Neural crest cell (in vitro differentiated cells): ENCODE results near the gene ZNF423. TPM values are rescaled to one million over a fixed set of nuclear protein-coding genes. Genes with fewer than 3 reads are reported as not detected.

ENCODE experiments used
- DNase-seq: peaks from one replicate; pipeline ENCODE4 v3.0.0; 2021; ENCODE audit warnings: low read depth, mixed read lengths, low spot score
- H3K27ac Mint-ChIP-seq: one replicate; pipeline ENCODE4 v1.8.0; 2021; ENCODE audit warnings: mild to moderate bottlenecking, mixed read lengths; ENCODE audit not compliant: unreplicated experiment
- H3K27me3 Mint-ChIP-seq: 2 replicates; pipeline ENCODE4 v1.8.0; 2021; ENCODE audit warnings: low read depth, mild to moderate bottlenecking, mixed read lengths
- H3K36me3 Mint-ChIP-seq: 2 replicates; pipeline ENCODE4 v1.8.0; 2021; ENCODE audit warnings: low read depth, mild to moderate bottlenecking, mixed read lengths
- H3K4me1 Mint-ChIP-seq: 2 replicates; pipeline ENCODE4 v1.8.0; 2021; ENCODE audit warnings: mixed read lengths
- H3K4me3 Mint-ChIP-seq: one replicate; pipeline ENCODE4 v1.8.0; 2021; ENCODE audit warnings: mild to moderate bottlenecking, mixed read lengths
- H3K9me3 Mint-ChIP-seq: 2 replicates; pipeline ENCODE4 v1.8.0; 2021; ENCODE audit warnings: mixed read lengths
- total RNA-seq: library from RNA; stranded (reverse); gene quantifications from 2 replicates; pipeline ENCODE4 v1.2.1, GENCODE V29; 2021
- TF ChIP-seq, protein P1 (sequence below): fragments of 200-600 bp; sonication (generic); conservative IDR thresholded peaks from 2 replicates; pipeline ENCODE4 v1.5.0; 2021; ENCODE audit warnings: antibody characterized with exemption, mild to moderate bottlenecking

Gene ZNF423
- total RNA-seq, 1 donor from 2014 or later, result 55.4 TPM

DNA sequence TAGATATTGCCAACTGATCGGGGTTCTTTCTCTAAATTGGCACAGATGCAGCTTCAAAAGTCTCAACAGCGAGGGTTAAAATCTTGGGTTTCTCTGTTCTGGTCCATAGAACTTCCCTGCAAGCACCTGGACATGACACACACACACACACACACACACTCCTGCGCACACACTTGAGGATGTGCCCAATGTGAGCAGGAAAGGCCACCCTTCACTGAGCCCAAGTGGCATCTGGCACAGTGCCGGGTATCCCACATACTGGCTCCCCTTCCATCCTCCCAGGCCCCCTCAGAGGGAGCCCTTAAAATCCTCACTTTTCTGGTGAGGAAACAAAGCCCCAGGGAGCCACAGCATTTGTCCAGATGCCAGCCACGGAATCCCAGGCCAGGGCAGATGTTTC lies 55.5 kb downstream of the ZNF423 start:
- H3K27me3 Mint-ChIP-seq, result no peaks in the 10 kb centered on the region
- H3K4me3 Mint-ChIP-seq, result no peak overlapping the region
- no peaks in the 10 kb centered on the region for H3K9me3 Mint-ChIP-seq
- H3K27ac Mint-ChIP-seq, result peak overlapping the region; percentile 78
- H3K4me1 Mint-ChIP-seq, result peaks cover 11% of the 10 kb centered on the region
- TF ChIP-seq, protein P1, sequence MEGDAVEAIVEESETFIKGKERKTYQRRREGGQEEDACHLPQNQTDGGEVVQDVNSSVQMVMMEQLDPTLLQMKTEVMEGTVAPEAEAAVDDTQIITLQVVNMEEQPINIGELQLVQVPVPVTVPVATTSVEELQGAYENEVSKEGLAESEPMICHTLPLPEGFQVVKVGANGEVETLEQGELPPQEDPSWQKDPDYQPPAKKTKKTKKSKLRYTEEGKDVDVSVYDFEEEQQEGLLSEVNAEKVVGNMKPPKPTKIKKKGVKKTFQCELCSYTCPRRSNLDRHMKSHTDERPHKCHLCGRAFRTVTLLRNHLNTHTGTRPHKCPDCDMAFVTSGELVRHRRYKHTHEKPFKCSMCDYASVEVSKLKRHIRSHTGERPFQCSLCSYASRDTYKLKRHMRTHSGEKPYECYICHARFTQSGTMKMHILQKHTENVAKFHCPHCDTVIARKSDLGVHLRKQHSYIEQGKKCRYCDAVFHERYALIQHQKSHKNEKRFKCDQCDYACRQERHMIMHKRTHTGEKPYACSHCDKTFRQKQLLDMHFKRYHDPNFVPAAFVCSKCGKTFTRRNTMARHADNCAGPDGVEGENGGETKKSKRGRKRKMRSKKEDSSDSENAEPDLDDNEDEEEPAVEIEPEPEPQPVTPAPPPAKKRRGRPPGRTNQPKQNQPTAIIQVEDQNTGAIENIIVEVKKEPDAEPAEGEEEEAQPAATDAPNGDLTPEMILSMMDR, result no peak
- H3K36me3 Mint-ChIP-seq, result no peaks in the 10 kb centered on the region
- no peak for DNase-seq

DNA sequence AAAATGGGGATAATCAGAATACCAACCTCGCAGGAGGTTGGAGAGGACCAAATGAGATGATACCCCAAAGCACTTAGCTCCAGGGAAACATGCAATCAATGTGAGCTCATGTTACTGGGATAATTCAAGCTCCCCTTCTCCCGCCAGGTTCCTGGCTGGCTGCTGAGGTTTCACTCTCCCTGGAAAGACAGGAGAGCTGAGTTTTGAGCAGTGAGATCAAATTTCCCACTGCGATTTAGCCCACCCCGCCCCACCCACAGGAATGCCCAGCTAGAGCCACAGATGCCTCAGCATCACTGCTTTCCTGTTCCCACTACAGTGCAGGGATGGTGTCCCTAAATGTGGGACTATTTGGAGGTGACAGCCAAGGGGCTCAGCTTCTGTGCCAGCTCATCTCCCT lies 56.7 kb downstream of the ZNF423 start:
- TF ChIP-seq, protein P1, result no peak
- Mint-ChIP-seq H3K9me3 (no peaks in the 10 kb centered on the region), H3K27me3 (no peaks in the 10 kb centered on the region), H3K27ac (peak overlapping the region; percentile 27), H3K4me1 (peaks cover 16% of the 10 kb centered on the region), H3K4me3 (no peak overlapping the region), H3K36me3 (no peaks in the 10 kb centered on the region)
- no peak for DNase-seq

DNA sequence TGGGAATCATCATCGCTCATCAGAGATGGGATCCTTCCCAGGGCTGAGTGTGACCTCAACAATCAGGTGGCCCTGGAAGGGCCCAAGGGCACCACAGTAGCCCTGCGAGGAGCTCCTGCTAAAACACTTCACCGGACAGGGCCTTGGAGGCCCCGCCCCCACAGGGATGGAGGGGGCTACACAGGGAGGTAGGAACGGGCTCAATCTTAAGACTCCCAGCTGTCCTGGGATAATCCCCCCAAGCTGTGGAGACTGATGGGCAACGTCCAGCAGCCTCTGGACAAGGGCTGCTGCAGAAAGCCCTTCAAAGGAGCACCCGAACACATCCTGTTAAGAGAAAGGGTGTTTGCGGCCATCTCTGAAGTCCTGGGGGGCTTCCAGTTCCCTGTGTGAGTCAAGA lies 60.4 kb downstream of the ZNF423 start:
- no peaks in the 10 kb centered on the region for H3K36me3 Mint-ChIP-seq
- peaks cover 26% of the 10 kb centered on the region for H3K4me1 Mint-ChIP-seq
- no peak overlapping the region for H3K4me3 Mint-ChIP-seq
- no peaks in the 10 kb centered on the region for H3K9me3 Mint-ChIP-seq
- TF ChIP-seq, protein P1, result no peak
- no peaks in the 10 kb centered on the region for H3K27me3 Mint-ChIP-seq
- DNase-seq, result no peak
- H3K27ac Mint-ChIP-seq, result no peak overlapping the region

DNA sequence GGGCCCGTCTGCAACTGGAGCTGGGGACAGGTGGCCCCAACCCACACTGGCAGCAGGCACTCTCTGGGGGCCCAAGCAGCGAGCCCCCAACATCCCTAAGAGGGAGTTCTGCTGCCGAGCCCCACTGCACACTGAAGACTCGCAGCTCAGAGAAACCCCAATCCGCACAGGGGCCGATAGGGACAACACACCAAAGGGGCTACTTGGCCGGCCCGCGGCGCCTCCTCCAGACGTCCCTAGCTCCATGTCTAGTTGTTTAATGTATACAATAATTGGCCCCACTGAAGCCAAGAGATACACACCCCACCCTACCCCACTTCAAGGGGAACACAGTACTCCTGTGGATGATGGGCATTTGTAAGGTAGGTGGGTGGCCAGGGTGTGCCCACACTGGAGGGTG lies 62.7 kb downstream of the ZNF423 start:
- no peaks in the 10 kb centered on the region for H3K27me3 Mint-ChIP-seq
- no peak for DNase-seq
- H3K9me3 Mint-ChIP-seq, result no peaks in the 10 kb centered on the region
- H3K4me1 Mint-ChIP-seq, result peaks cover 33% of the 10 kb centered on the region
- H3K36me3 Mint-ChIP-seq, result no peaks in the 10 kb centered on the region
- H3K27ac Mint-ChIP-seq, result no peak overlapping the region
- TF ChIP-seq, protein P1, result no peak
- no peak overlapping the region for H3K4me3 Mint-ChIP-seq

DNA sequence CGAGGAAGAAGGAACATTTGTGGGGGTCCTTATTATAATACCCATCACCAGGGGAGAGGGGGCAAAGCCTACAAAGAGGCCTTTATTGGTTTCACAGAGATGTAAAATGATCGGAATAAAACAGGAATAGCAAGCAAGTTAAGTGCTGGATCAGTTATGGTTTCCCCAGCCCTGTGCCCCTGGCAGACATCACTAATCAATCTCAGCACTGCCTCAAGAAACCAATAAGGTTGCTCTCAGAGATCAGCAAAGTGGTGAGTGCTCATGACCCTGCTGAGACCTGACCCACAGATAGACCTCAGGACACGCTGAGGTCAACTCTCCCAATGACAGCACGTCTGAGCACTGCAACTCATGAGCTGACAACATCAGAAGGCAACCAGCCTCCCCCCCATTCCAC lies 66.3 kb downstream of the ZNF423 start:
- no peaks in the 10 kb centered on the region for H3K36me3 Mint-ChIP-seq
- no peak for DNase-seq
- no peaks in the 10 kb centered on the region for H3K9me3 Mint-ChIP-seq
- no peaks in the 10 kb centered on the region for H3K27me3 Mint-ChIP-seq
- H3K4me3 Mint-ChIP-seq, result no peak overlapping the region
- TF ChIP-seq, protein P1, result no peak
- H3K4me1 Mint-ChIP-seq, result peaks cover 26% of the 10 kb centered on the region
- no peak overlapping the region for H3K27ac Mint-ChIP-seq

DNA sequence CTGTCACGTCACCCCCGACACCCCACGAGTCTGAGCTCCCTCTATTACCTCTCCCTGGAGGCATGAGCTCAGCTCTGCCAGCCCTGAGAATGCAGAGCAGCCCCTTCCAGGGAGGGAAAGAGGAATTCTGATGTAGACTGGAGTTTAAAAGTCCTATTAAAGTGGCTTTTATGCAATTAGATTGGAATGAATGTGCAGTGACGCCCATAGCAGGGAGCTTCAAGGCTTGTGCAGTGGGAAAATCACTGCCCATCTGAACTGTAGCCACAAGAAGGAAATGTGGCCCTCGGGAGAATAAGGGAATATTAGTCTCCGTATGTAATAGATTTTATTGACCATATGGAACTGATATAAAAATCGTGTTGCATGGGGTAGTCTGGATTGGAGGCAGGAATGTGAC lies 66.9 kb downstream of the ZNF423 start:
- no peak overlapping the region for H3K4me3 Mint-ChIP-seq
- H3K4me1 Mint-ChIP-seq, result peaks cover 21% of the 10 kb centered on the region
- H3K9me3 Mint-ChIP-seq, result no peaks in the 10 kb centered on the region
- H3K27ac Mint-ChIP-seq, result peak overlapping the region; percentile 64
- TF ChIP-seq, protein P1, result no peak
- H3K27me3 Mint-ChIP-seq, result no peaks in the 10 kb centered on the region
- no peaks in the 10 kb centered on the region for H3K36me3 Mint-ChIP-seq
- DNase-seq, result no peak
